Activated naive CD4-positive, alpha-beta T cell treated with Interleukin-2 at 50 U/mL for 16 hours (primary cell): ENCODE results near the gene RNF183.
A peak's percentile ranks its signal among the peaks of the same experiment; 100 is the strongest.

ENCODE experiments used
- DNase-seq: peaks from one replicate; pipeline ENCODE4 v3.0.0-alpha.2; 2020

Gene RNF183

GRCh38 chr9:113302792-113303418 lies at the start of gene RNF183:
RNF183 (minus strand) TSS chr9:113303376; CDS start chr9:113298184, 5,192 bp downstream.
- no peak for DNase-seq

- DNase-seq: no peak
These were observed 49.2 kb upstream of the RNF183 start for GRCh38 chr9:113352411-113352810.

GRCh38 chr9:113352006-113352405 lies 48.8 kb upstream of the RNF183 start:
- DNase-seq: no peak

- DNase-seq: peak; percentile 18
These were observed 47.8 kb upstream of the RNF183 start for GRCh38 chr9:113350937-113351336.

- DNase-seq: no peak
These were observed 47.0 kb upstream of the RNF183 start for GRCh38 chr9:113350107-113350661.

- peak; percentile 15 for DNase-seq
These were observed 46.4 kb upstream of the RNF183 start, which contains the start of gene BSPRY for GRCh38 chr9:113349445-113350094. BSPRY (plus strand) TSS chr9:113349541; CDS start chr9:113349580, 39 bp downstream.

GRCh38 chr9:113349066-113349444 lies 45.9 kb upstream of the RNF183 start:
- DNase-seq: no peak

- no peak for DNase-seq
These were observed 45.3 kb upstream of the RNF183 start for GRCh38 chr9:113348437-113348836.

GRCh38 chr9:113345671-113346070 lies 42.5 kb upstream of the RNF183 start:
- DNase-seq: no peak

- no peak for DNase-seq
These were observed 42.0 kb upstream of the RNF183 start for GRCh38 chr9:113345190-113345589.

GRCh38 chr9:113343732-113344231 lies 40.6 kb upstream of the RNF183 start:
- no peak for DNase-seq

- DNase-seq: no peak
These were observed 38.7 kb upstream of the RNF183 start for GRCh38 chr9:113341712-113342410.

- peak; percentile 85 for DNase-seq
These were observed 37.0 kb upstream of the RNF183 start, which contains the start of gene WDR31 for GRCh38 chr9:113340011-113340699. WDR31 (minus strand) TSS chr9:113340275; CDS start chr9:113332022, 8,253 bp downstream.

GRCh38 chr9:113337714-113338113 lies 34.5 kb upstream of the RNF183 start:
- DNase-seq: no peak

GRCh38 chr9:113331780-113332179 lies 28.6 kb upstream of the RNF183 start:
- no peak for DNase-seq

GRCh38 chr9:113328045-113328782 lies 25.0 kb upstream of the RNF183 start:
- no peak for DNase-seq

GRCh38 chr9:113326230-113326629 lies 23.1 kb upstream of the RNF183 start:
- DNase-seq: no peak

GRCh38 chr9:113322671-113323070 lies 19.5 kb upstream of the RNF183 start:
- no peak for DNase-seq

GRCh38 chr9:113320051-113320450 lies 16.9 kb upstream of the RNF183 start:
- no peak for DNase-seq

- DNase-seq: no peak
These were observed 15.9 kb upstream of the RNF183 start for GRCh38 chr9:113319054-113319453.

GRCh38 chr9:113317777-113318176 lies 14.6 kb upstream of the RNF183 start:
- no peak for DNase-seq

- no peak for DNase-seq
These were observed 12.9 kb upstream of the RNF183 start for GRCh38 chr9:113316030-113316429.
